GM21737 (cell line): Measurements from ENCODE around the gene ATP11A.

Experiments used
- ATAC-seq: cut with Tn5 transposase; IDR thresholded peaks from one replicate; pipeline ENCODE4 v1.9.1; 2021; ENCODE audit warnings: mild to moderate bottlenecking, moderate library complexity; ENCODE audit not compliant: unreplicated experiment

ATP11A gene

GRCh38 chr13:112899281-112900225 lies 209.7 kb downstream of the ATP11A start:
- ATAC-seq, result no peak

- no peak for ATAC-seq
Observed at GRCh38 chr13:112900226-112900600, 210.4 kb downstream of the ATP11A start.

- no peak for ATAC-seq
Observed at GRCh38 chr13:112900691-112901091, 210.9 kb downstream of the ATP11A start.

GRCh38 chr13:112902101-112902651 lies 212.3 kb downstream of the ATP11A start:
- no peak for ATAC-seq

- ATAC-seq, result no peak
Observed at GRCh38 chr13:112902669-112903068, 212.8 kb downstream of the ATP11A start.

GRCh38 chr13:112903071-112903577 lies 213.3 kb downstream of the ATP11A start:
- ATAC-seq, result no peak

GRCh38 chr13:112903606-112904195 lies 213.9 kb downstream of the ATP11A start:
- ATAC-seq, result no peak

GRCh38 chr13:112904436-112904960 lies 214.7 kb downstream of the ATP11A start:
- ATAC-seq, result no peak

GRCh38 chr13:112905086-112905485 lies 215.2 kb downstream of the ATP11A start:
- ATAC-seq, result no peak

GRCh38 chr13:112905619-112905989 lies 215.8 kb downstream of the ATP11A start:
- ATAC-seq, result no peak

- ATAC-seq, result no peak
Observed at GRCh38 chr13:112905990-112906641, 216.3 kb downstream of the ATP11A start.

GRCh38 chr13:112907286-112907685 lies 217.4 kb downstream of the ATP11A start:
- ATAC-seq, result no peak

- ATAC-seq, result no peak
Observed at GRCh38 chr13:112907871-112908331, 218.1 kb downstream of the ATP11A start.

GRCh38 chr13:112908342-112908741 lies 218.5 kb downstream of the ATP11A start:
- no peak for ATAC-seq

- no peak for ATAC-seq
Observed at GRCh38 chr13:112910016-112910415, 220.2 kb downstream of the ATP11A start.

- no peak for ATAC-seq
Observed at GRCh38 chr13:112910616-112911280, 220.9 kb downstream of the ATP11A start.

GRCh38 chr13:112911285-112911701 lies 221.5 kb downstream of the ATP11A start:
- no peak for ATAC-seq

GRCh38 chr13:112911883-112912282 lies 222.0 kb downstream of the ATP11A start:
- no peak for ATAC-seq

- ATAC-seq, result no peak
Observed at GRCh38 chr13:112912726-112913440, 223.0 kb downstream of the ATP11A start.

GRCh38 chr13:112916296-112916695 lies 226.5 kb downstream of the ATP11A start:
- no peak for ATAC-seq
